HepG2 (cell line): ENCODE measurements around the gene CASKIN1. TPM values are rescaled to one million over a fixed set of nuclear protein-coding genes. Genes with fewer than 3 reads are reported as not detected.

Source experiments
- BHLHE40 ChIP-seq: IDR thresholded peaks from 2 replicates; pipeline ENCODE4 v1.6.1; 2011; ENCODE audit warnings: low read length, improper control_type of control experiment
- CBX5 ChIP-seq: sonication (generic); formaldehyde crosslinking; IDR thresholded peaks from 2 replicates; pipeline ENCODE4 v1.4.0; 2020; ENCODE audit warnings: missing genetic modification reagents, borderline replicate concordance
- CEBPZ ChIP-seq: IDR thresholded peaks from 2 replicates; pipeline ENCODE4 v1.6.1; 2012; ENCODE audit warnings: low read length, improper control_type of control experiment
- FOXA1 ChIP-seq, 2 experiments: fragments of 450-650 bp in 1 of 2; sonication (generic) in 1 of 2; formaldehyde crosslinking in 1 of 2; IDR thresholded peaks; 2 replicates each; pipeline versions ENCODE4 v1.4.0 to v1.6.1; 2016 to 2020; ENCODE audit warnings: missing genetic modification reagents in 1 of 2
- FOXA3 ChIP-seq: IDR thresholded peaks from 2 replicates; pipeline ENCODE4 v1.6.1; 2016; ENCODE audit warnings: missing genetic modification reagents, missing compliant biosample characterization
- HINFP ChIP-seq: sonication (generic); formaldehyde crosslinking; IDR thresholded peaks from 2 replicates; pipeline ENCODE4 v1.4.0; 2020; ENCODE audit warnings: low read depth, mild to moderate bottlenecking, missing genetic modification reagents
- HNF4A ChIP-seq: sonication (generic); formaldehyde crosslinking; IDR thresholded peaks from 2 replicates; pipeline ENCODE4 v1.4.0; 2020; ENCODE audit warnings: missing genetic modification reagents
- KLF12 ChIP-seq: sonication (generic); formaldehyde crosslinking; IDR thresholded peaks from 2 replicates; pipeline ENCODE4 v1.4.0; 2020; ENCODE audit warnings: missing genetic modification reagents, borderline replicate concordance
- MAFK ChIP-seq, 2 experiments: IDR thresholded peaks in 1 of 2; conservative IDR thresholded peaks in 1 of 2; 2 replicates each; pipeline ENCODE4 v1.6.1; 2011; ENCODE audit warnings: improper control_type of control experiment in 2 of 2, low read length in 2 of 2
- MXD1 ChIP-seq: sonication (generic); formaldehyde crosslinking; IDR thresholded peaks from 2 replicates; pipeline ENCODE4 v1.4.0; 2020; ENCODE audit warnings: mild to moderate bottlenecking, missing genetic modification reagents
- NFKBIZ ChIP-seq: IDR thresholded peaks from 2 replicates; pipeline ENCODE4 v1.6.1; 2018; ENCODE audit warnings: missing genetic modification reagents, missing compliant biosample characterization
- PAF1 ChIP-seq: IDR thresholded peaks from 2 replicates; pipeline ENCODE4 v1.6.1; 2016; ENCODE audit warnings: missing genetic modification reagents, missing compliant biosample characterization
- TCF7 ChIP-seq: sonication (generic); IDR thresholded peaks from 2 replicates; pipeline ENCODE4 v1.6.1; 2016; ENCODE audit warnings: antibody characterized with exemption, low read depth
- ZBTB7B ChIP-seq: sonication (generic); formaldehyde crosslinking; IDR thresholded peaks from 2 replicates; pipeline ENCODE4 v1.4.0; 2020; ENCODE audit warnings: missing genetic modification reagents
- ZC3H4 ChIP-seq: sonication (generic); formaldehyde crosslinking; IDR thresholded peaks from 2 replicates; pipeline ENCODE4 v1.4.0; 2020; ENCODE audit warnings: missing genetic modification reagents, borderline replicate concordance
- ZNF12 ChIP-seq: sonication (generic); formaldehyde crosslinking; IDR thresholded peaks from 2 replicates; pipeline ENCODE4 v1.5.0; 2020; ENCODE audit warnings: missing genetic modification reagents
- ZNF225 ChIP-seq: sonication (generic); formaldehyde crosslinking; IDR thresholded peaks from 2 replicates; pipeline ENCODE4 v1.4.0; 2020; ENCODE audit warnings: mild to moderate bottlenecking, missing genetic modification reagents
- ZNF234 ChIP-seq: sonication (generic); formaldehyde crosslinking; conservative IDR thresholded peaks from 2 replicates; pipeline ENCODE4 v1.5.1; 2020; ENCODE audit warnings: mild to moderate bottlenecking, missing genetic modification reagents
- ZNF710 ChIP-seq: sonication (generic); formaldehyde crosslinking; IDR thresholded peaks from 2 replicates; pipeline ENCODE4 v1.5.0; 2020; ENCODE audit warnings: mild to moderate bottlenecking, missing genetic modification reagents, borderline replicate concordance
- ZNF766 ChIP-seq: sonication (generic); formaldehyde crosslinking; IDR thresholded peaks from 2 replicates; pipeline ENCODE4 v1.5.0; 2020; ENCODE audit warnings: missing genetic modification reagents, borderline replicate concordance
- ZNF776 ChIP-seq: sonication (generic); formaldehyde crosslinking; IDR thresholded peaks from 2 replicates; pipeline ENCODE4 v1.4.0; 2020; ENCODE audit warnings: mild to moderate bottlenecking, missing genetic modification reagents
- ZNF790 ChIP-seq: sonication (generic); formaldehyde crosslinking; IDR thresholded peaks from 2 replicates; pipeline ENCODE4 v1.8.0; 2022; ENCODE audit warnings: missing genetic modification reagents, mild to moderate bottlenecking, borderline replicate concordance
- ZNF891 ChIP-seq: sonication (generic); formaldehyde crosslinking; IDR thresholded peaks from 2 replicates; pipeline ENCODE4 v1.5.0; 2020; ENCODE audit warnings: mild to moderate bottlenecking, missing genetic modification reagents
- polyA plus RNA-seq, 8 experiments: library from polyadenylated mRNA; depleted of rRNA in 3 of 8; stranded (reverse) in 7 of 8; unstranded in 1 of 8; fragments of >200 nt; fragmentation: Illumina TruSeq in 4 of 8; extraction: Trizol in 4 of 8; gene quantifications; 2 replicates each; pipeline versions ENCODE4 v1.2.1 to v1.2.3, GENCODE V29; 2011 to 2016; ENCODE audit warnings: low read depth in 4 of 8, missing spikeins in 1 of 8, mixed read lengths in 1 of 8; ENCODE audit not compliant: insufficient read depth in 1 of 8
- total RNA-seq, 5 experiments: library from RNA; depleted of rRNA; stranded (reverse); fragments of >200 nt; fragmentation: Illumina TruSeq; extraction: Trizol; gene quantifications; 2 replicates each; pipeline ENCODE4 v1.2.3, GENCODE V29; 2016; ENCODE audit warnings: low read depth in 1 of 5

CASKIN1 gene
- total and polyA plus RNA-seq, 2 of the 13 experiments (the other 11 are each of a cell fraction or from before 2014, with no cell fraction given) = 1.2 to 2.2 TPM

GRCh38 chr16:2152695-2153506 is 43.5 kb downstream of the CASKIN1 start (continued):
- peak; percentile 98; the same call in 1 of the 2 replicates for TF ChIP-seq ZC3H4 (CRISPR knock-in tag)
- no peak for TF ChIP-seq TCF7
- no peak for TF ChIP-seq ZNF891 (CRISPR knock-in tag)
- TF ChIP-seq ZNF225 = no peak
- TF ChIP-seq HNF4A (CRISPR knock-in tag) = peak; percentile 68
- no peak; the same call in 1 of the 2 replicates for TF ChIP-seq MXD1 (CRISPR knock-in tag)
- 0 out of 2 replicates have a peak, but pooled peaks have one; percentile 65 for TF ChIP-seq PAF1 (CRISPR knock-in tag)
- TF ChIP-seq NFKBIZ (CRISPR knock-in tag) = no peak
- TF ChIP-seq ZBTB7B (CRISPR knock-in tag) = 0 out of 2 replicates have a peak, but pooled peaks have one; percentile 17
- 0 out of 2 replicates have a peak, but pooled peaks have one; percentile 41 for TF ChIP-seq ZNF790 (CRISPR knock-in tag)
- no peak for TF ChIP-seq FOXA1 (IDR thresholded peaks at IDR 0.05)
- no peak for TF ChIP-seq FOXA1 (CRISPR knock-in tag; IDR thresholded peaks at IDR 0.05)
- 0 out of 2 replicates have a peak, but pooled peaks have one; percentile 8 for TF ChIP-seq KLF12
- TF ChIP-seq FOXA3 = no peak
- TF ChIP-seq ZNF776 (CRISPR knock-in tag) = peak; percentile 81; the same call in 1 of the 2 replicates
- TF ChIP-seq CEBPZ = no peak
- TF ChIP-seq ZNF234 (CRISPR knock-in tag) = 0 out of 2 replicates have a peak, but pooled peaks have one; percentile 15
- 0 out of 2 replicates have a peak, but pooled peaks have one; percentile 16 for TF ChIP-seq ZNF12 (CRISPR knock-in tag)
- peak; percentile 32; the same call in 1 of the 2 replicates for TF ChIP-seq ZNF710 (CRISPR knock-in tag)
- no peak for TF ChIP-seq MAFK (conservative IDR thresholded peaks at IDR 0.05 in 1 of 2, IDR thresholded peaks at IDR 0.05 in 1 of 2; ENCODE audit: low read length in 2 of 2)
- no peak for TF ChIP-seq ZNF766 (CRISPR knock-in tag)
- 0 out of 2 replicates have a peak, but pooled peaks have one; percentile 13 for TF ChIP-seq CBX5 (CRISPR knock-in tag)
- no peak for TF ChIP-seq HINFP (CRISPR knock-in tag)
- no peak for TF ChIP-seq BHLHE40
